ENCODE data around the gene IDH3B. TPM values are rescaled to one million over a fixed set of nuclear protein-coding genes. Genes with fewer than 3 reads are reported as not detected.

Gene IDH3B
- total and polyA plus RNA-seq, 2 of the 13 experiments (the other 11 are each of a cell fraction or from before 2014, with no cell fraction given) = 215 to 254 TPM

- no peak for TF ChIP-seq KIAA2018 (CRISPR knock-in tag; IDR thresholded peaks at IDR 0.05; ENCODE audit: borderline replicate concordance)
- no peak for TF ChIP-seq HBP1 (CRISPR knock-in tag; IDR thresholded peaks at IDR 0.05; ENCODE audit: low read depth)
- peak; percentile 23; the same call in 1 of the 2 replicates for TF ChIP-seq ZNF597 (CRISPR knock-in tag; IDR thresholded peaks at IDR 0.05)
- no peak; the same call in none of the 2 replicates for TF ChIP-seq JUN (CRISPR knock-in tag; IDR thresholded peaks at IDR 0.05)
- TF ChIP-seq FOXK1 (CRISPR knock-in tag; IDR thresholded peaks at IDR 0.05; ENCODE audit: borderline replicate concordance, low read depth) = no peak; the same call in 1 of the 2 replicates
- no peak; the same call in 1 of the 2 replicates for TF ChIP-seq JDP2 (CRISPR knock-in tag; IDR thresholded peaks at IDR 0.05; ENCODE audit: borderline replicate concordance)
- peak; percentile 19; the same call in 1 of the 2 replicates for TF ChIP-seq UBTF (CRISPR knock-in tag; IDR thresholded peaks at IDR 0.05)
- TF ChIP-seq SETDB1 (CRISPR knock-in tag; IDR thresholded peaks at IDR 0.05; ENCODE audit: borderline replicate concordance) = no peak
- no peak for TF ChIP-seq HNRNPL (IDR thresholded peaks at IDR 0.05; ENCODE audit: low read depth, low read length)
- TF ChIP-seq HDAC6 (IDR thresholded peaks at IDR 0.05; ENCODE audit: low read depth, low read length) = no peak
- TF ChIP-seq ZBTB1 (CRISPR knock-in tag; IDR thresholded peaks at IDR 0.05; ENCODE audit: borderline replicate concordance) = no peak; the same call in 1 of the 2 replicates
- TF ChIP-seq KDM5B (CRISPR knock-in tag; IDR thresholded peaks at IDR 0.05; ENCODE audit: borderline replicate concordance) = peak; percentile 94
Measured at GRCh38 chr20:2652724-2653555, 11.1 kb downstream of the IDH3B start (continued).

All from HepG2 (cell line).